Brain pericyte (primary cell): Measurements from ENCODE around the gene ABHD14A.
"Not testable (repeated sequence)": the region's sequence is repeated elsewhere in the genome, so short reads cannot be mapped to it uniquely, and the experiment has no call there.

Experiments
- DNase-seq: peaks from one replicate; pipeline ENCODE4 v3.0.0-alpha.2; 2012; ENCODE audit warnings: low read depth, low spot score

ABHD14A gene

GRCh38 chr3:51974963-51975851, at the start of gene ABHD14A:
TSS of gene ABHD14A (plus strand) at chr3:51975064. CDS start at chr3:51975136, 72 bp downstream.
- DNase-seq = no peak

- DNase-seq = no peak
Measured at GRCh38 chr3:51927061-51927977, 47.5 kb upstream of the ABHD14A start.

GRCh38 chr3:51928438-51928837, 46.4 kb upstream of the ABHD14A start:
- DNase-seq = no peak

GRCh38 chr3:51928981-51929380, 45.9 kb upstream of the ABHD14A start:
- not testable (repeated sequence) for DNase-seq

- no peak for DNase-seq
Measured at GRCh38 chr3:51929420-51930003, 45.4 kb upstream of the ABHD14A start.

- no peak for DNase-seq
Measured at GRCh38 chr3:51930439-51930838, 44.4 kb upstream of the ABHD14A start.

- no peak for DNase-seq
Measured at GRCh38 chr3:51931756-51932155, 43.1 kb upstream of the ABHD14A start.

GRCh38 chr3:51932471-51933370, 42.1 kb upstream of the ABHD14A start:
- no peak for DNase-seq

GRCh38 chr3:51933471-51934138, 41.3 kb upstream of the ABHD14A start:
- DNase-seq = no peak

- DNase-seq = no peak
Measured at GRCh38 chr3:51934139-51934850, 40.6 kb upstream of the ABHD14A start.

GRCh38 chr3:51934991-51935885, 39.6 kb upstream of the ABHD14A start:
- no peak for DNase-seq

- no peak for DNase-seq
Measured at GRCh38 chr3:51935886-51936755, 38.7 kb upstream of the ABHD14A start.

- DNase-seq = no peak
Measured at GRCh38 chr3:51937014-51937413, 37.9 kb upstream of the ABHD14A start.

- DNase-seq = no peak
Measured at GRCh38 chr3:51937611-51938450, 37.0 kb upstream of the ABHD14A start.

GRCh38 chr3:51938780-51939425, 36.0 kb upstream of the ABHD14A start:
- no peak for DNase-seq
